Measurements from ENCODE around the gene VDAC1. TPM values are rescaled to one million over a fixed set of nuclear protein-coding genes. Genes with fewer than 3 reads are reported as not detected.
A peak's percentile ranks its signal among the peaks of the same experiment; 100 is the strongest.

VDAC1 gene
- total RNA-seq, 6 experiments from 2014 or later = 276 to 324 (median 316) TPM

GRCh38 chr5:133998042-133998441, 6.7 kb downstream of the VDAC1 start:
- TF ChIP-seq CTCF (IDR thresholded peaks at IDR 0.05) = no peak
- Mint-ChIP-seq H3K27me3 (ENCODE audit: insufficient read depth) (no peaks in the 10 kb centered on the region; the same call in none of the 2 replicates), H3K4me1 (ENCODE audit: low read depth) (peaks cover 74% of the 10 kb centered on the region), H3K36me3 (ENCODE audit: low read depth) (peaks cover 7% of the 10 kb centered on the region), H3K4me3 (no peak overlapping the region), H3K9me3 (no peaks in the 10 kb centered on the region), H3K27ac (no peak overlapping the region)
- no peak for DNase-seq

GRCh38 chr5:133996683-133997252, 8.0 kb downstream of the VDAC1 start:
- no peak overlapping the region for H3K27ac Mint-ChIP-seq
- DNase-seq = no peak
- peaks cover 69% of the 10 kb centered on the region for H3K4me1 Mint-ChIP-seq (ENCODE audit: low read depth)
- no peaks in the 10 kb centered on the region; the same call in none of the 2 replicates for H3K27me3 Mint-ChIP-seq (ENCODE audit: insufficient read depth)
- TF ChIP-seq CTCF (IDR thresholded peaks at IDR 0.05) = peak; percentile 72
- peaks cover 7% of the 10 kb centered on the region for H3K36me3 Mint-ChIP-seq (ENCODE audit: low read depth)
- H3K9me3 Mint-ChIP-seq = no peaks in the 10 kb centered on the region
- no peak overlapping the region for H3K4me3 Mint-ChIP-seq

- no peak for DNase-seq
- TF ChIP-seq CTCF (IDR thresholded peaks at IDR 0.05) = no peak
- Mint-ChIP-seq H3K9me3 (no peaks in the 10 kb centered on the region), H3K27me3 (ENCODE audit: insufficient read depth) (no peaks in the 10 kb centered on the region; the same call in none of the 2 replicates), H3K4me1 (ENCODE audit: low read depth) (peaks cover 68% of the 10 kb centered on the region), H3K4me3 (no peak overlapping the region), H3K36me3 (ENCODE audit: low read depth) (peaks cover 8% of the 10 kb centered on the region), H3K27ac (peak overlapping the region; percentile 67)
Measured at GRCh38 chr5:133995883-133996563, 8.8 kb downstream of the VDAC1 start.

- Mint-ChIP-seq H3K27me3 (ENCODE audit: insufficient read depth) (no peaks in the 10 kb centered on the region; the same call in 1 of the 2 replicates), H3K9me3 (no peaks in the 10 kb centered on the region), H3K4me1 (ENCODE audit: low read depth) (peaks cover 67% of the 10 kb centered on the region), H3K4me3 (no peak overlapping the region), H3K36me3 (ENCODE audit: low read depth) (peaks cover 10% of the 10 kb centered on the region), H3K27ac (peak overlapping the region; percentile 67)
- no peak for TF ChIP-seq CTCF (IDR thresholded peaks at IDR 0.05)
- no peak for DNase-seq
Measured at GRCh38 chr5:133995341-133995740, 9.4 kb downstream of the VDAC1 start.

- peaks cover 63% of the 10 kb centered on the region for H3K4me1 Mint-ChIP-seq (ENCODE audit: low read depth)
- H3K27ac Mint-ChIP-seq = peak overlapping the region; percentile 67
- no peak overlapping the region for H3K4me3 Mint-ChIP-seq
- H3K9me3 Mint-ChIP-seq = no peaks in the 10 kb centered on the region
- DNase-seq = no peak
- TF ChIP-seq CTCF (IDR thresholded peaks at IDR 0.05) = no peak
- no peaks in the 10 kb centered on the region; the same call in 1 of the 2 replicates for H3K27me3 Mint-ChIP-seq (ENCODE audit: insufficient read depth)
- H3K36me3 Mint-ChIP-seq (ENCODE audit: low read depth) = peaks cover 10% of the 10 kb centered on the region
Measured at GRCh38 chr5:133994990-133995333, 9.8 kb downstream of the VDAC1 start.
